ENCODE results near the gene HYKK. TPM values are rescaled to one million over a fixed set of nuclear protein-coding genes. Genes with fewer than 3 reads are reported as not detected.

The HYKK gene
- total and polyA plus RNA-seq, 9 of the 15 experiments (the other 6 are each of a cell fraction or from before 2014, with no cell fraction given): 1.9 to 6.1 (median 4.3) TPM

DNA sequence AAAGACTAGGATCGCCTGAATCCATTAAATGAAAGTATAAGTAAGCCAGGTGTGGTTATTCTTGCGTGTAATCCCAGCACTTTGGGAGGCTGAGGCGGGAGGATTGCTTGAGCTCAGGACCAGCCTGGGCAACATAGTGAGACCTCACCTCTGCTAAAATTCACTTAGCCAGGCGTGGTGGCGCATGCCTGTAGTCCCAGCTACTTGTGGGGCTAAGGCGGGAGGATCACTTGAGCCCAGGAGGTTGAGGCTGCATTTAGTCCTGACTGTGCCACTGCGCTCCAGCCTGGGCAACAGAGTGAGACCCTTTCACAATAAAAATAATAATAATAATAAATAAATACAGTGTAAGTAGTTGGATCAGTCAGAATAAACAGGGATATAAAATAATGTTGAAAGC lies 25.5 kb upstream of the HYKK start (continued):
- TF ChIP-seq RBM34 (IDR thresholded peaks at IDR 0.05; ENCODE audit: borderline replicate concordance, insufficient read depth, low read length): no peak
- no peak for TF ChIP-seq ATF7 (IDR thresholded peaks at IDR 0.05)
- no peak for TF ChIP-seq NEUROD1 (IDR thresholded peaks at IDR 0.05; ENCODE audit: borderline replicate concordance, low read depth, low read length, partially characterized antibody)
- TF ChIP-seq, protein P1, sequence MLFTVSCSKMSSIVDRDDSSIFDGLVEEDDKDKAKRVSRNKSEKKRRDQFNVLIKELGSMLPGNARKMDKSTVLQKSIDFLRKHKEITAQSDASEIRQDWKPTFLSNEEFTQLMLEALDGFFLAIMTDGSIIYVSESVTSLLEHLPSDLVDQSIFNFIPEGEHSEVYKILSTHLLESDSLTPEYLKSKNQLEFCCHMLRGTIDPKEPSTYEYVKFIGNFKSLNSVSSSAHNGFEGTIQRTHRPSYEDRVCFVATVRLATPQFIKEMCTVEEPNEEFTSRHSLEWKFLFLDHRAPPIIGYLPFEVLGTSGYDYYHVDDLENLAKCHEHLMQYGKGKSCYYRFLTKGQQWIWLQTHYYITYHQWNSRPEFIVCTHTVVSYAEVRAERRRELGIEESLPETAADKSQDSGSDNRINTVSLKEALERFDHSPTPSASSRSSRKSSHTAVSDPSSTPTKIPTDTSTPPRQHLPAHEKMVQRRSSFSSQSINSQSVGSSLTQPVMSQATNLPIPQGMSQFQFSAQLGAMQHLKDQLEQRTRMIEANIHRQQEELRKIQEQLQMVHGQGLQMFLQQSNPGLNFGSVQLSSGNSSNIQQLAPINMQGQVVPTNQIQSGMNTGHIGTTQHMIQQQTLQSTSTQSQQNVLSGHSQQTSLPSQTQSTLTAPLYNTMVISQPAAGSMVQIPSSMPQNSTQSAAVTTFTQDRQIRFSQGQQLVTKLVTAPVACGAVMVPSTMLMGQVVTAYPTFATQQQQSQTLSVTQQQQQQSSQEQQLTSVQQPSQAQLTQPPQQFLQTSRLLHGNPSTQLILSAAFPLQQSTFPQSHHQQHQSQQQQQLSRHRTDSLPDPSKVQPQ (CRISPR knock-in tag; IDR thresholded peaks at IDR 0.05; ENCODE audit: borderline replicate concordance): no peak
- no peak for TF ChIP-seq ZNF507 (tag; conservative IDR thresholded peaks at IDR 0.05)
- no peak for TF ChIP-seq MXI1 (IDR thresholded peaks at IDR 0.05; ENCODE audit: low read depth, low read length)
- TF ChIP-seq FOXA3 (CRISPR knock-in tag; conservative IDR thresholded peaks at IDR 0.05 in 1 of 2, IDR thresholded peaks at IDR 0.05 in 1 of 2): no peak
- TF ChIP-seq, protein P2, sequence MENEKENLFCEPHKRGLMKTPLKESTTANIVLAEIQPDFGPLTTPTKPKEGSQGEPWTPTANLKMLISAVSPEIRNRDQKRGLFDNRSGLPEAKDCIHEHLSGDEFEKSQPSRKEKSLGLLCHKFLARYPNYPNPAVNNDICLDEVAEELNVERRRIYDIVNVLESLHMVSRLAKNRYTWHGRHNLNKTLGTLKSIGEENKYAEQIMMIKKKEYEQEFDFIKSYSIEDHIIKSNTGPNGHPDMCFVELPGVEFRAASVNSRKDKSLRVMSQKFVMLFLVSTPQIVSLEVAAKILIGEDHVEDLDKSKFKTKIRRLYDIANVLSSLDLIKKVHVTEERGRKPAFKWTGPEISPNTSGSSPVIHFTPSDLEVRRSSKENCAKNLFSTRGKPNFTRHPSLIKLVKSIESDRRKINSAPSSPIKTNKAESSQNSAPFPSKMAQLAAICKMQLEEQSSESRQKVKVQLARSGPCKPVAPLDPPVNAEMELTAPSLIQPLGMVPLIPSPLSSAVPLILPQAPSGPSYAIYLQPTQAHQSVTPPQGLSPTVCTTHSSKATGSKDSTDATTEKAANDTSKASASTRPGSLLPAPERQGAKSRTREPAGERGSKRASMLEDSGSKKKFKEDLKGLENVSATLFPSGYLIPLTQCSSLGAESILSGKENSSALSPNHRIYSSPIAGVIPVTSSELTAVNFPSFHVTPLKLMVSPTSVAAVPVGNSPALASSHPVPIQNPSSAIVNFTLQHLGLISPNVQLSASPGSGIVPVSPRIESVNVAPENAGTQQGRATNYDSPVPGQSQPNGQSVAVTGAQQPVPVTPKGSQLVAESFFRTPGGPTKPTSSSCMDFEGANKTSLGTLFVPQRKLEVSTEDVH (IDR thresholded peaks at IDR 0.05; ENCODE audit: low read depth, partially characterized antibody): no peak
